SK-N-SH (cell line): ENCODE data around the gene MACROD1. TPM values are rescaled to one million over a fixed set of nuclear protein-coding genes. Genes with fewer than 3 reads are reported as not detected.

Source experiments
- CTCF ChIA-PET: fragments of 300-600, 350-600 bp; formaldehyde crosslinking; extraction: SDS; loops from one replicate; lab custom pipeline; 2021; lab: Yijun Ruan, JAX
- POLR2A ChIA-PET: fragments of 350-600 bp; sonication (Branson Sonifier 250); formaldehyde crosslinking; extraction: SDS; loops from one replicate; lab custom pipeline; 2020; ENCODE audit warnings: antibody characterized with exemption, inconsistent platforms; lab: Yijun Ruan, JAX
- DNase-seq: peaks from one replicate; pipeline ENCODE4 v3.0.0; 2012
- H2AFZ ChIP-seq: fragments of 200-600 bp; sonication (generic); 2 replicates; pipeline ENCODE4 v1.8.1; 2016; ENCODE audit warnings: antibody characterized with exemption, mild to moderate bottlenecking, low read depth
- H3F3A ChIP-seq: fragments of 200-600 bp; sonication (generic); replicated peaks from 2 replicates; pipeline ENCODE3; 2016; ENCODE audit warnings: antibody characterized with exemption, mild to moderate bottlenecking; ENCODE audit not compliant: insufficient read depth
- H3K27ac ChIP-seq, 2 experiments: fragments of 200-500 bp in 1 of 2; fragments of 200-600 bp in 1 of 2; sonication (Bioruptor generic) in 1 of 2; sonication (generic), shearing (Covaris generic) in 1 of 2; 2 replicates each; pipeline versions ENCODE4 v1.5.1 to v1.6.1; 2014 to 2016; ENCODE audit warnings: low read depth in 2 of 2, inconsistent platforms in 1 of 2, low read length in 1 of 2, mild to moderate bottlenecking in 1 of 2, mixed read lengths in 1 of 2
- H3K27me3 ChIP-seq: fragments of 200-600 bp; sonication (generic), shearing (Covaris generic); 2 replicates; pipeline ENCODE4 v1.6.1; 2016; ENCODE audit warnings: mixed run types; ENCODE audit not compliant: insufficient read depth
- H3K36me3 ChIP-seq, 2 experiments: fragments of 200-500 bp in 1 of 2; fragments of 200-600 bp in 1 of 2; sonication (Bioruptor generic) in 1 of 2; sonication (generic) in 1 of 2; replicated peaks in 1 of 2; 2 replicates each; pipeline versions ENCODE3 to v1.5.1; 2014 to 2016; ENCODE audit warnings: low read length in 1 of 2, mild to moderate bottlenecking in 1 of 2; ENCODE audit not compliant: insufficient read depth in 2 of 2, control insufficient read depth in 1 of 2
- H3K4me1 ChIP-seq, 2 experiments: fragments of 200-500 bp in 1 of 2; fragments of 200-600 bp in 1 of 2; sonication (Bioruptor generic) in 1 of 2; sonication (generic), shearing (Covaris generic) in 1 of 2; 2 replicates each; pipeline versions ENCODE4 v1.5.1 to v1.6.1; 2014 to 2016; ENCODE audit warnings: low read depth in 1 of 2, low read length in 1 of 2, mixed run types in 1 of 2; ENCODE audit not compliant: insufficient read depth in 2 of 2, control insufficient read depth in 1 of 2
- H3K4me2 ChIP-seq: fragments of 200-600 bp; sonication (generic), shearing (Covaris generic); 2 replicates; pipeline ENCODE4 v1.6.1; 2017; ENCODE audit warnings: mixed run types
- H3K4me3 ChIP-seq, 2 experiments: fragments of 200-500 bp in 1 of 2; fragments of 200-600 bp in 1 of 2; sonication (Bioruptor generic) in 1 of 2; sonication (generic), shearing (Covaris generic) in 1 of 2; 2 replicates each; pipeline versions ENCODE4 v1.5.1 to v1.8.1; 2014 to 2016; ENCODE audit warnings: low read depth in 2 of 2, inconsistent platforms in 1 of 2, low read length in 1 of 2, mild to moderate bottlenecking in 1 of 2, mixed read lengths in 1 of 2, moderate library complexity in 1 of 2
- H3K79me2 ChIP-seq: fragments of 200-600 bp; sonication (generic); 2 replicates; pipeline ENCODE4 v1.8.1; 2017; ENCODE audit warnings: mild to moderate bottlenecking; ENCODE audit not compliant: insufficient read depth
- H3K9ac ChIP-seq: fragments of 200-600 bp; sonication (generic); 2 replicates; pipeline ENCODE4 v1.6.1; 2017; ENCODE audit warnings: mixed run types
- H3K9me2 ChIP-seq: fragments of 200-600 bp; sonication (generic); 2 replicates; pipeline ENCODE4 v1.6.1; 2017; ENCODE audit warnings: mixed run types
- H3K9me3 ChIP-seq: fragments of 200-600 bp; sonication (generic); 2 replicates; pipeline ENCODE4 v1.6.1; 2017; ENCODE audit warnings: mixed run types, mild to moderate bottlenecking, moderate library complexity
- H4K20me1 ChIP-seq: fragments of 200-600 bp; sonication (generic); 2 replicates; pipeline ENCODE4 v1.6.1; 2017; ENCODE audit warnings: mild to moderate bottlenecking, mixed run types; ENCODE audit not compliant: insufficient read depth
- EP300 ChIP-seq, 2 experiments: IDR thresholded peaks; 2 replicates each; pipeline versions ENCODE4 v1.4.0 to v1.6.1; 2012; ENCODE audit warnings: borderline replicate concordance in 1 of 2, low read depth in 1 of 2, low read length in 1 of 2
- EZH2phosphoT487 ChIP-seq: fragments of 200-600 bp; sonication (generic); IDR thresholded peaks from 2 replicates; pipeline ENCODE4 v1.6.1; 2017; ENCODE audit warnings: low read depth, mixed run types, mild to moderate bottlenecking, antibody characterized with exemption, moderate library complexity, borderline replicate concordance
- FOSL2 ChIP-seq: IDR thresholded peaks from 2 replicates; pipeline ENCODE4 v1.4.0; 2012; ENCODE audit warnings: low read depth, mild to moderate bottlenecking, moderate library complexity, borderline replicate concordance
- FOXM1 ChIP-seq: IDR thresholded peaks from 2 replicates; pipeline ENCODE4 v1.4.0; 2012; ENCODE audit warnings: low read depth, mild to moderate bottlenecking
- MEF2A ChIP-seq: IDR thresholded peaks from 2 replicates; pipeline ENCODE4 v1.4.0; 2012; ENCODE audit warnings: low read depth, borderline replicate concordance
- NFIC ChIP-seq: IDR thresholded peaks from 2 replicates; pipeline ENCODE4 v1.4.0; 2012; ENCODE audit warnings: borderline replicate concordance
- SIN3A ChIP-seq: IDR thresholded peaks from 2 replicates; pipeline ENCODE4 v1.6.1; 2012; ENCODE audit warnings: low read depth, mild to moderate bottlenecking, low read length, moderate library complexity, borderline replicate concordance
- TCF12 ChIP-seq: IDR thresholded peaks from 2 replicates; pipeline ENCODE4 v1.4.0; 2012
- WGBS: methylation state at CpG from one replicate; pipeline ENCODE4 v1.1.6; 2017; ENCODE audit warnings: low lambda C conversion rate; 5-methylcytosine and 5-hydroxymethylcytosine counted together
- polyA plus RNA-seq, 3 experiments: library from polyadenylated mRNA; depleted of rRNA; stranded (reverse); fragments of >200 nt; gene quantifications; 2 replicates each; pipeline ENCODE4 v1.2.3, GENCODE V29; 2012
- TF ChIP-seq, protein P1 (sequence below): IDR thresholded peaks from 2 replicates; pipeline ENCODE4 v1.4.0; 2012; ENCODE audit warnings: low read depth
- TF ChIP-seq, protein P2 (sequence below): IDR thresholded peaks from 2 replicates; pipeline ENCODE4 v1.4.0; 2012; ENCODE audit warnings: low read depth, borderline replicate concordance
- TF ChIP-seq, protein P3 (sequence below): fragments of 200-600 bp; sonication (generic); IDR thresholded peaks from 2 replicates; pipeline ENCODE4 v1.6.1; 2017; ENCODE audit warnings: antibody characterized with exemption, mild to moderate bottlenecking, moderate library complexity
- TF ChIP-seq, protein P4 (sequence below): IDR thresholded peaks from 2 replicates; pipeline ENCODE4; 2012

MACROD1 gene
- polyA plus RNA-seq, 1 of the 3 experiments (the other 2 are of a cell fraction) = 49.1 TPM

GRCh38 chr11:64094463-64095260 is 71.3 kb downstream of the MACROD1 start:
- Histone ChIP-seq H3F3A (no peaks in the 10 kb centered on the region), H4K20me1 (no peaks in the 10 kb centered on the region), H2AFZ (peak overlapping the region; percentile 18; the same call in 1 of the 2 replicates), H3K27me3 (no peaks in the 10 kb centered on the region), H3K9me2 (no peaks in the 10 kb centered on the region), H3K4me1 (peaks cover 12 to 85% of the 10 kb centered on the region in 2 experiments; a peak in 2 of 4 replicates), H3K4me3 (no peak overlapping the region), H3K9me3 (no peaks in the 10 kb centered on the region), H3K27ac (peak overlapping the region; percentile 36 to 96), H3K4me2 (peak overlapping the region; percentile 41; the same call in 1 of the 2 replicates), H3K9ac (no peak overlapping the region), H3K79me2 (no peaks in the 10 kb centered on the region), H3K36me3 (no peaks in the 10 kb centered on the region)
- DNase-seq = no peak
- TF ChIP-seq, protein P1, sequence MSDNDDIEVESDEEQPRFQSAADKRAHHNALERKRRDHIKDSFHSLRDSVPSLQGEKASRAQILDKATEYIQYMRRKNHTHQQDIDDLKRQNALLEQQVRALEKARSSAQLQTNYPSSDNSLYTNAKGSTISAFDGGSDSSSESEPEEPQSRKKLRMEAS = no peak
- TF ChIP-seq EP300 (IDR thresholded peaks at IDR 0.05; ENCODE audit: borderline replicate concordance in 1 of 2, low read depth in 1 of 2, low read length in 1 of 2) (no peak), FOXM1 (no peak), MEF2A (no peak), SIN3A (no peak), FOSL2 (peak; percentile 63; the same call in 1 of the 2 replicates), TCF12 (peak; percentile 34; the same call in 1 of the 2 replicates), EZH2phosphoT487 (no peak), NFIC (no peak; the same call in 1 of the 2 replicates)
- TF ChIP-seq, protein P2, sequence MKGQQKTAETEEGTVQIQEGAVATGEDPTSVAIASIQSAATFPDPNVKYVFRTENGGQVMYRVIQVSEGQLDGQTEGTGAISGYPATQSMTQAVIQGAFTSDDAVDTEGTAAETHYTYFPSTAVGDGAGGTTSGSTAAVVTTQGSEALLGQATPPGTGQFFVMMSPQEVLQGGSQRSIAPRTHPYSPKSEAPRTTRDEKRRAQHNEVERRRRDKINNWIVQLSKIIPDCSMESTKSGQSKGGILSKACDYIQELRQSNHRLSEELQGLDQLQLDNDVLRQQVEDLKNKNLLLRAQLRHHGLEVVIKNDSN = no peak
- TF ChIP-seq, protein P3, sequence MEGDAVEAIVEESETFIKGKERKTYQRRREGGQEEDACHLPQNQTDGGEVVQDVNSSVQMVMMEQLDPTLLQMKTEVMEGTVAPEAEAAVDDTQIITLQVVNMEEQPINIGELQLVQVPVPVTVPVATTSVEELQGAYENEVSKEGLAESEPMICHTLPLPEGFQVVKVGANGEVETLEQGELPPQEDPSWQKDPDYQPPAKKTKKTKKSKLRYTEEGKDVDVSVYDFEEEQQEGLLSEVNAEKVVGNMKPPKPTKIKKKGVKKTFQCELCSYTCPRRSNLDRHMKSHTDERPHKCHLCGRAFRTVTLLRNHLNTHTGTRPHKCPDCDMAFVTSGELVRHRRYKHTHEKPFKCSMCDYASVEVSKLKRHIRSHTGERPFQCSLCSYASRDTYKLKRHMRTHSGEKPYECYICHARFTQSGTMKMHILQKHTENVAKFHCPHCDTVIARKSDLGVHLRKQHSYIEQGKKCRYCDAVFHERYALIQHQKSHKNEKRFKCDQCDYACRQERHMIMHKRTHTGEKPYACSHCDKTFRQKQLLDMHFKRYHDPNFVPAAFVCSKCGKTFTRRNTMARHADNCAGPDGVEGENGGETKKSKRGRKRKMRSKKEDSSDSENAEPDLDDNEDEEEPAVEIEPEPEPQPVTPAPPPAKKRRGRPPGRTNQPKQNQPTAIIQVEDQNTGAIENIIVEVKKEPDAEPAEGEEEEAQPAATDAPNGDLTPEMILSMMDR = peak; percentile 20; the same call in 1 of the 2 replicates
- TF ChIP-seq, protein P4, sequence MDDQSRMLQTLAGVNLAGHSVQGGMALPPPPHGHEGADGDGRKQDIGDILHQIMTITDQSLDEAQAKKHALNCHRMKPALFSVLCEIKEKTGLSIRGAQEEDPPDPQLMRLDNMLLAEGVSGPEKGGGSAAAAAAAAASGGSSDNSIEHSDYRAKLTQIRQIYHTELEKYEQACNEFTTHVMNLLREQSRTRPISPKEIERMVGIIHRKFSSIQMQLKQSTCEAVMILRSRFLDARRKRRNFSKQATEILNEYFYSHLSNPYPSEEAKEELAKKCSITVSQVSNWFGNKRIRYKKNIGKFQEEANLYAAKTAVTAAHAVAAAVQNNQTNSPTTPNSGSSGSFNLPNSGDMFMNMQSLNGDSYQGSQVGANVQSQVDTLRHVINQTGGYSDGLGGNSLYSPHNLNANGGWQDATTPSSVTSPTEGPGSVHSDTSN = peak; percentile 96
- ChIA-PET CTCF (interaction anchor here (0.7 to 3.3 kb wide), 8 partner anchors 7 to 326 kb away, joined by 3 to 15 read pairs (median 4); partner anchors contain the start of gene ZFTA), POLR2A (interaction anchor here (1.1 to 1.2 kb wide), 2 partner anchors 16 to 53 kb away, joined by 4 to 8 read pairs; no protein-coding TSS in a partner anchor)
- WGBS = 67% methylated on average over 16 of the region's 20 CpGs
